HG03045 (cell line): ENCODE data around the gene BOLA2B.
A peak's percentile ranks its signal among the peaks of the same experiment; 100 is the strongest.
"Not testable (repeated sequence)": the region's sequence is repeated elsewhere in the genome, so short reads cannot be mapped to it uniquely, and the experiment has no call there.

Experiments used
- ATAC-seq: cut with Tn5 transposase; IDR thresholded peaks from one replicate; pipeline ENCODE4 v1.9.1; 2021; ENCODE audit warnings: mild to moderate bottlenecking, moderate library complexity; ENCODE audit not compliant: unreplicated experiment

Gene BOLA2B

DNA sequence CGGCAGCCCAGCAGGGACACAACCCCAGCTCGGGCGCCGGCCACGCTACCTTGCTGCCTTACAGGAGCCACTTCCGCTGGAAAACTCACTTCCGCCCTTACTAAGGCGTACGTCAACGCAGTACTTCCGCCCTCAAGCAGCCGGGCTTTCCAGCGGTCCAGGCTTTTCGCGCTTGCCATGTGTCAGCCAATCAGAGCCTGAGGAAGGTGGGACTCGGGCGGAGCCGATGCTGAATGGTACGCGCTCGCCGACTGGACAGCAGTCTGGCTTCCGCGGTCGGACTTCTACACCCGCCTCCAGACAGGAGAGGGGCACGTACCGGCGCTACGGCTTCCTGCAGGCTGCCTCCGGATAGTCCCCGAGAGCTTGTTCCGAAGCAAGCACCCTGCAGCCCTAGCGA lies at the start of gene BOLA2B, which contains the start of gene SLX1A:
BOLA2B (minus strand) TSS at position 52 of the 400 bp plus-strand sequence. CDS start 71 bp downstream, outside the sequence.
SLX1A (plus strand) TSS at position 261 of the 400 bp plus-strand sequence. CDS start 210 bp downstream, outside the sequence.
- peak; percentile 84 for ATAC-seq

DNA sequence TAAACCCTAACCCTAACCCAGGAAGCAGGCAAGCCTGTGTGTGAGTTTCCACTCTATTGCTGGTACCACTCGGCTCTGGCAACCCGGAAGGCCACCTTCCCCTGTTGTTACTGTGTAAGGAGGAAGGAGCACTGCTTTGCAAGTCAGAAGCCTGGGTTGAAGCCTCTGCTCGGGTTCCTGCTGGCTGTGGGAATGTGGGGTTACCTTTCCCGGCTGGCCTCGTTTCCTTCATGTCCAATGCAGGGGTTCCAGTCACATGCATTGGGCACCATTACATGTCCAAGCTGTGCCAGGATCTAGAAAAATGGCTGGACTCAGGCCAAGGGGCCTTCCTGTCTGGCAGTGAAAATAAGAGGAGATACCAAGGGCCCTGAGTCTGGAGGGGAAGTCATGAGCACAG lies 23.6 kb upstream of the BOLA2B start:
- ATAC-seq, result not testable (repeated sequence)

DNA sequence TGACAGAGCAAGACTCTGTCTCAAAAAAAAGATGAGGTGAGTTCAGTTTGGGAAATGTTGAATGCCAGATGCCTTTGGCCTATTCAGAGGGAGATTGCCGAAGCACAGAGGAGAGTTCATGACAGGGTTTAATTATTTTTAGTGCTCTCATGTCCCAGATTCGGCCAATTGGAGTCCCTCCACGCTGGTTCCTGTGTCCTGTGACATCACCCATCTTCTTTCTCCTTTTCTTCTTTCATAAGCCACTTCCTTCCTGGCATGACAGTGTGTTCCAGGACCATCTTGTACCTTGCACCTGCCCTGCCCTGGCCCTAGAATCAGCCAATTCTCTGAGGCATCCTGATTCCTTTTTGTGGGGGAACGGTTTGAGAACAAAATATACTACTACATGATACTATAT lies 17.9 kb upstream of the BOLA2B start:
- ATAC-seq, result not testable (repeated sequence)

DNA sequence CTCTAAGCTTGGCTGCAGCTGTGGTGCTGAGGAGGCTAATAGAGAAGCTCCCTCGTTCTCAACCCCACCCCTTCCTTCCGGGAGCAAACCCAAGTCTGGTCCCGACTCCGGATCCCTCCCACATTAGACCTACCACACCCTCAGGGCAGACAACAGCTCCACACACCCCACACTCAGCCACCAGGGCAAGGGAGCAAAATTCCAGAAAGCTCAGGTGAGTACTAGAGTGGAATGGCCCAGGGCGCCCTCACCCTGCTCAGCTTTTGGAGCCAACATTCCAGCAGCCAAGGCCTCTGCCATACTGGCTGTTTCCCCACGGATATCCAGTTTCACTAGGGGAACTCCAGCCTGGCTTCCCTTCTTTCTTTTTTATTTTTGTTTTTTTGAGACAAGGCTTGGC lies 15.6 kb upstream of the BOLA2B start:
- not testable (repeated sequence) for ATAC-seq

DNA sequence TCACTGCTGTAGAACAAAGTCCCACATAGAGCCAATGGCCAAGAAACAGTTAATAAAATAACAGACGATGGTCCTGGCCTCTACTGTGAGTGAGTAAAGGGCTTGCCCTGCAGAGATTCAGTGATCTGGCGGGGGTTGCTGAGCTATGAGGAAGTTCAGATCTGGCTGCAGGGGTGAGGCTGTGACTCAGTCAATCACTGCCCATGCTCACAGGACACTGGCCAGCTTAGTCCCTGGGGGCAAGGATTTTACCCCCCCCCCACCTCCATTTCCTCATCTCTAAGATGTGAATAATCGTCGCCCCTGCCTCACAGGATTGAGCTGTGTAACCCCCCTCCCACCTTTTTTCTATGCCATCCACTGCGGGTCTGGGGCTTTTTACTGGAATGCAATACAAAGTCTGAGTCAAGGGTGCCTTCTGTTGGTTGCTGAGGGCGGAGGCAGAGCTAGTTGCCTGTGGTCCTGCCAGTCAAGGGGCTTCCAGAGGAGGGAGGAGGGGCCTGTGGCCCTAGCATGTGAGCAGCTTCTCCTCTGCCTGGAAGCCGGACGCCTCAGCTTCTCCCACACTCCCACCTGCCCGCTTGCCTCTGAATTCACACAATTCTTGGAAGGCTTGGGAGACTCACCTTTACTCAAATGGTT lies 13.7 kb upstream of the BOLA2B start:
- ATAC-seq, result not testable (repeated sequence)

DNA sequence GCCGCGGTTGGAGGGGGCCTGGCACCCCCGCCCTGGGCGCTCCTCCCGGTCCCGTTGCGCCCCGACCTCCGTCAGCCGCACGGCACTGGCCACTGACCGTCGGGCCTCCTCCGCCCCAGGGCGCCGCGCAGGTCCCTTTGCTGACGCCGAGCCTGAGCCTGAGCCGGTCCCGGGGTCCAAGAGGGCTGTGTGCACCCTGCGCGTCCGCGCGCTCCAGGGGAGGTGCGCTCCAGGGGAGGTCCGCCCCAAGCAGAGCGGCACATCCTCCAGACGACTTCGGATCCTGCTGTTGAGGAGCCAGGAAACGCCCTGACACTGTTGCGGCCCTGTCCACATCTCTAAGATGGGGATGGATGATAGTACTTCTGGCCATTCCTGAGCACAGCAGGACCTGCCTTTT lies 12.8 kb upstream of the BOLA2B start:
- ATAC-seq, result not testable (repeated sequence)

DNA sequence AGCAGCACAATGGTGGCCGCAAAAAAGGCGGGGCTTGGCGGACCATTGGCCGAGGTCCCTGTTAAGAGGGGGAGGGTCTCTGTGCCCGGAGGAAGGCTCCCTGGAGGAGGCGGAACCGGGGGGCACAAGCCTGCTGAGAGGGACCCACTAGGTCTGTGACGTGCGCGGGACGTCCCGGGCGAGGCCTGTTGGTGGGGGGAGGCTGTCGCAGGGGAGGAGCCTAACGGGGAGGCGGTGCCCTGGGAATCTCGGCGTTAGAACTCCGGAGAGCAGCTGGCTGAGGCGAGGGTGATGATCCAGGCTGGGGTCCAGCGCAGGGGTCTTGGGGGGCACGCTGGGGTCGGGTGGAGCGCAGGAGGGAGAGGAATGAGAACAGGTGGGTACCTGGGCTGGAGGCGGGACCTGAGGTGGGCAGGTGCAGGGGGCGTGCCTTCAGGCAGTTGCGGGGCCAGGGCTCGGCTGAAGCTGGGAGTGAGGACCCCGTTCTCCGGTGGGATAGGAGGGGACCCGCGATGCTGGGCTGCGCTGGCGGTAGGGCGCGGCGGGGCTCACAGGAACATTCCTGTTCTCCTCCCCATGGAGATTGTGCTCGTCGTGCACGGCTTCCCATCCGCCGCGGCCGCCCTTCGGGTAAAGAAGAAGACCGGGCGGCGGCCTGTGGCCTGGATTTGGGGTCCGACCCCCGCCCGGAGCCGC lies 12.2 kb upstream of the BOLA2B start:
- not testable (repeated sequence) for ATAC-seq

DNA sequence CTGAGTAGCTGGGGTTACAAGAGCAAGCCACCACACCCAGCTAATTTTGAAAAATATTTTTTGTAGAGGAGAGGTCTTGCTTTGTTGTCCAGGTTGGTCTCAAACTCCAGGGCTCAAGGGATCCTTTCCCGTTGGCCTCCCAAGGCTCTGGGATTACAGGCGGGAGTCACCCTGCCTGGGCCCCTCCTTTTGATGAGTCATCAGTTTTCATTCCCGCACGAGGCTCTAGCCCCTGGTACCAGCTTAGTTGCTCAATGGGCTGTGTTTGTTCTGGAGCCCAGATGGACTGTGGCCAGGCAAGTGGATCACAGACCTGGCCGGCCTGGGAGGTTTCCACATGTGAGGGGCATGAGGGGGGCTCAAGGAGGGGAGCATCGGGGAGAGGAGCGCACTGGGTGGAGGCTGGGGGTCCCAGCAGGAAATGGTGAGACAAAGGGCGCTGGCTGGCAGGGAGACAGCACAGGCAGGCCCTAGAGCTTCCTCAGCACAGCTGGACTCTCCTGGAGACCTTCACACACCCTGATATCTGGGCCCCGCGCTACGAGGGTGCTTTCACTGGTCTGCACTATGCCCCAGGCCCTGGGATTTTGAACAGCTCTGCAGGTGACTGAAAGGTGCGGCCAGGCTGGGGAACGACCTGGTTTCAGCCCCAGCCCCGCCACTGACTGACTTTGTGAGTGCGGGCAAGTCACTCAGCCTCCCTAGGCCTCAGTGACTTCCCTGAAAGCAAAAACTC lies 6.3 kb upstream of the BOLA2B start:
- not testable (repeated sequence) for ATAC-seq

DNA sequence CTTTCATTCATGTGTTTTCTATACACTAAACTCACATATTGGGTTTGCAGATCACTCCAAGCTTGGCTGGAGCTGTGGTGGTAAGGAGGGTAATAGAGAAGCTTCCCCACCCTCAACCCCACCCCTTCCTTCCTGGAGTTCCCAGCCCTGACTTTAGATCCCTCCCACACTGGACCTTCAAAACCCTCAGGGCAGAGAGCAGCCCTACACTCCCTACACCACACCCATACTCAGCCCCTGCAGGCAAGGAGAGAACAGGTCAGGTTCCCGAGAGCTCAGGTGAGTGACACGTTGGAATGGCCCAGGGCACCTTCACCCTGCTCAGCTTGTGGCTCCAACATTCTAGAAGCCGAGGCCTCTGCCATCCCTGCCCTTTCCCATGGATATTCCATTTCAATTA lies 5.6 kb upstream of the BOLA2B start, which contains the start of gene SULT1A3:
SULT1A3 (plus strand) TSS at position 207 of the 400 bp plus-strand sequence. CDS start 1,474 bp downstream, outside the sequence.
- not testable (repeated sequence) for ATAC-seq

DNA sequence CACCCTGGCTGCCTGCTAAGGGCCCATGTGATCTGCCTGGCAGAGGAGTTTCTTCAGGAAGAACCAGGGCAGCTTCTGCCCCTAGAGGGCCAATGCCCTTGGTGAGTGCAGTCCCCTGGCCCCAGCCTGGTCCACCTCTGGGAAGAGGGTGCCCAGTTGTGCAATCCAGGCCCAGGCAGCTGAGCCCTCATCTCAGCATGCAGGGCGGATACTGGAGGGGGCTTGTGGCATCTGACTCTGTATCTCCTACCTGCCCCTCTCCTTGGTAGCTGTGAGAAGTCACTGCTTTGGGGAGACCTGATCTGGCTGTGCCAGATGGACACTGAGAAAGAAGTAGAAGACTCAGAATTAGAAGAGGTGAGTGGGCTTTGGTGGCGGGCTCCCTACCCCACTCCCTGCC lies 3.5 kb upstream of the BOLA2B start:
- ATAC-seq, result not testable (repeated sequence)

DNA sequence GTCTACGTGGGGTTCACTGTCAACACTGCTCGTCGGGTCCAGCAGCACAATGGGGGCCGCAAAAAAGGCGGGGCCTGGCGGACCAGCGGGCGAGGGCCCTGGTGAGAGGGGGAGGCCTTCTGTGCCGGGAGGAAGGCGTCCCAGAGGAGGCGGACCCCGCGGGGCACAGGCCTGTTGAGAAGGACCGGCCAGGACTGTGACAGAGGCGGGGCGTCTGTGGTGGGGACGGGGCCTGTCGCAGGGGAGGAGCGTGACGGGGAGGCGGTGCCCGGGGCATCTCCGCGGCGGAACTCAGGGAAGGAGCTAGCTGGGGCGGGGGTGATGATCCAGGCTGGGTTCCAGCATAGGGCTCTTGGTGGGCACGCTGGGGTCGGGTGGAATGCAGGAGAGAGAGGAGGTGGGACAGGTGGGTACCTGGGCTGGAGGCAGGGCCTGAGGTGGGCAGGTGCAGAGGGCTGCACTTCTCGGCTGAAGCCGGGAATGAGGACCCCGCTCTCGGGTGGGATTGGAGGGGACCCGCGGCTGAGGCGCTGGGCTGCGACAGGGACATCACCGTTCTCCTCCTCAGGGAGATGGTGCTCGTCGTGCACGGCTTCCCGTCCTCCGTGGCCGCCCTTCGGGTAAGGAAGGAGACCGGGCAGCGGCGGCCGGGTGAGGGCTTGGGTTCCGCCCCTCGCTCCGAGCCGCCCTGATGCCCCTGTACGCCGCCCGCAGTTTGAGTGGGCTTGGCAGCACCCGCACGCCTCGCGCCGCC lies 883 bp upstream of the BOLA2B start:
- peak; percentile 62 for ATAC-seq

DNA sequence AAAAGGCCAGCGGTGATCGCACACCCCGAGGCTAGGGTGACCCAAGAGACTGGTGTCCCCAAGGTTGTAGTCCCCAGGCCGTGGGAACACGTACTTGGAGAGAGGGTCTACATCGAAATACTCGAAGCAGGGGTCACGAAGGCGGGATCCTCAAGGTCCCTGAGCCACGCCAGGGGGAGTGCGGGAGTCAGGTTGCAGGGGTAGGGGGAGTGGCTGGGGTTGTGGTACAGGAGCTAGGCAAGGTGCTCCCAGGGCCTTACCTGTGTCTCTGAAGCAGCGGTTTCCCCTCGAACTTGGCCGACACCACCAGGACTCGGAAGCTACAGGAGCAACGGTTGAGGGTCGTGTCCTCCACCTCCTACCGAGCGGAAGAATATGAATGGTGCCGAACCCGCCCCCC lies 368 bp downstream of the BOLA2B start:
- peak; percentile 19 for ATAC-seq

DNA sequence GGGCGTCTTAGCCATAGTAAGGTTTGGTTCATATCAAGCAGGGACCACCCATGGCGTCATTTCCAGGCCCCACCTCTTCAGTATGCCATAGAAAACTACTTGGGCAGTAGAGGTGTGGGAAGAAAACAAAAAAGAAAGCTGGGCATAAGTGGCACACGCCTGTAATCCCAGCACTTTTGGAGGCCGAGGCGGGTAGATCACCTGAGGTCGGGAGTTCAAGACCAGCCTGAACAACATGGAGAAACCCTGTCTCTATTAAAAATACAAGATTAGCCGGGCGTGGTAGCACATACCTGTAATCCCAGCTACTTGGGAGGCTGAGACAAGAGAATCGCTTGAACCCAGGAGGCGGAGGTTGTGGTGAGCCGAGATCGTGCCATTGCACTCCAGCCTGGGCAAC lies 2.3 kb downstream of the BOLA2B start:
- ATAC-seq, result not testable (repeated sequence)

DNA sequence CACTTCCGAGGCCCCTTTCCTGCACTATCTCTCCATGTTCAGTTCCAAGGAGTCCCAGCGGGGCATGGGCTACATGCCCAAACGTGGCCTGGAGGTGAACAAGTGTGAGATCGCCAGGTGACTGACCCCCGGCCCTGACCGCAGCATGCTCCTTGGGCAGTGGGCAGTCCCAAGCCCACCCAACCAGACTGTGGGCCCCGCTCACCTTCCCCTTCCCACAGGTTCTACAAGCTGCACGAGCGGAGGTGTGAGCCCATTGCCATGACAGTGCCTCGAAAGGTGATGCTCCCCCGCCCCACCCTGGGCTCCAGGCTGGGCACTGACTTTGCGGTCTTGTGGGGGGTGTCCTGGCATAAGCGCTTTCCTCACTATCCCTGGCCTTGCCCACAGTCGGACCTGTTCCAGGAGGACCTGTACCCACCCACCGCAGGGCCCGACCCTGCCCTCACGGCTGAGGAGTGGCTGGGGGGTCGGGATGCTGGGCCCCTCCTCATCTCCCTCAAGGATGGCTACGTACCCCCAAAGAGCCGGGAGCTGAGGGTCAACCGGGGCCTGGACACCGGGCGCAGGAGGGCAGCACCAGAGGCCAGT lies 5.4 kb downstream of the BOLA2B start:
- no peak for ATAC-seq

DNA sequence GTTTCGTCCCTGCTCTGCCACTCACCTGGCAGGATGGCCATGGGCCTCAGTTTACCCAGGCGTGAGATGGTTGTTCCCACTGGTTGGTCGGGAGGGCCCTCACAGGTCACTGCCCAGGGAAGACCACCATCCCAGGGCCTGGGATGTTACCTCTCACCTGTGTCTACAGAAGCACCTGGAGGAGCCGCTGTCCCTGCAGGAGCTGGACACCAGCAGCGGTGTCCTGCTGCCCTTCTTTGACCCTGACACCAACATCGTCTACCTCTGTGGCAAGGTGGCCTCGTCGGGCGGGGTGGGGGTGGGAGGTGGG lies 6.0 kb downstream of the BOLA2B start:
- ATAC-seq, result no peak

DNA sequence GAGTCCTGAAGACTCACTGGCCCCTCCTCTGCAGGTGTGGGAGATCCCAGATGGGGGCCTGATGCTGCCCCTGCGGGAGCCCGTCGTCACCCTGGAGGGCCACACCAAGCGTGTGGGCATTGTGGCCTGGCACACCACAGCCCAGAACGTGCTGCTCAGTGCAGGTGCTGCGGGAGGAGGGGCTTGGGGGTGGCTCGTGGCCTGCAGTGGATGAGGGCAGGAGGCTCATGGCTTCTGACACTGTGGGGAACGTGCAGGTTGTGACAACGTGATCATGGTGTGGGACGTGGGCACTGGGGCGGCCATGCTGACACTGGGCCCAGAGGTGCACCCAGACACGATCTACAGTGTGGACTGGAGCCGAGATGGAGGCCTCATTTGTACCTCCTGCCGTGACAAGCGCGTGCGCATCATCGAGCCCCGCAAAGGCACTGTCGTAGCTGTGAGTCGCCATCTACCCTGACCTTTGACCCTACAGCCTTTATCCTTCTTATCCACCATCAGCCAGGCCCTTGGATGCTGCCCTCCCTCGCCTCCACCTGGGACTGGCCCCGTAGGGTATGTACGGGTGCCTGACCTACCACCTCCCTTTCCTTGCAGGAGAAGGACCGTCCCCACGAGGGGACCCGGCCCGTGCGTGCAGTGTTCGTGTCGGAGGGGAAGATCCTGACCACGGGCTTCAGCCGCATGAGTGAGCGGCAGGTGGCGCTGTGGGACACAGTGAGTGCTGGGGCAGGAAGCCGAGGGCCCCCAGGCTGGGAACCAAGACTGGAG lies 6.5 kb downstream of the BOLA2B start:
- no peak for ATAC-seq

DNA sequence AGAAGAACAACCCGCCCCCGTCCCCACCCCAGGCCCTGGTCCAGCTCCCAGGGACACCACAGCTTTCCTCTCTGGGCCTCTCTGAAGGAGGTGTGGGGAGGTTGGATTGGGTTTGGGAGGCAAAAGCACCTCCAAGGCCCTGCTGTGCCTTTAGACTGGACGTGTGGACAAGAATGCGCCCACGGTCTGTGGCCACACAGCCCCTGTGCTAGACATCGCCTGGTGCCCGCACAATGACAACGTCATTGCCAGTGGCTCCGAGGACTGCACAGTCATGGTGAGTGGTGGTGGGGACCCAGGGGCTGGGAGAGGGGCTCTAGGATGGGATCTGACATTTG lies 7.1 kb downstream of the BOLA2B start:
- ATAC-seq, result no peak

DNA sequence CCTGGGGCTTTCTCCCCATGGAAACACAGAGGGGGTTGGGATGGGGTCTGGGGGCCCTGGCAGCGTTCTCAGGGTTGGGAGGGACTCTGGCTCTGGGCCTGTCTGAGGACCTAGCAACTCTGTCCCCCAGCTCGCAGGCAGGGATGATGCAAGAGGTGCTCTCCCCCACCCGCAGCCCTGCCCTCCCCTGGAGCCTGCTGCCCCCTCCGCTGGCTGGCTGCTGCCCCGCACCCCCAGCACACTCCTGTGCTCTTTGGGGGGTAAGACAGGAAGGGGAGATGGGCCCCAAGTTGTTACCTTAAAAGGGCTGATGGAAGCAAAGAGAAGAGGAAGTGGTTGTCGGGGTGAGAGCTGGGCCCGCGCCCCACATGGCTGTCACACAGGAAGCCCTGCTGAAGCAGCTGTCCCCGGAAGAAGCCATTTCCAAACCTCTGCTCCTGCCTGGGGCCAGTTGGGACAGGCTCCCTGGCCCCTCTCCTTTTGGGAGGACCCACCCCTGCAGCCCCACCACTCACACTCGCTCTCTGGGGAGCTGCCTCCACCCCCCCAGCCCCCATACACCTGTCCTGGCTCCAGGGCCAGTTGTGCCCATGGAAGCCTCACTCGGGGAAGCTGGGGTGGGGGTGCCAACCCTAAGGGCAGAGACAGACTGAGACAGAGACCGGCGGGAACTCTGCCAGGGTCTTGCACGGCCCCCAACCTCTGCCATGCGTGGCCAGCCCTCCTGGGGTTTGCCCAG lies 7.6 kb downstream of the BOLA2B start:
- no peak for ATAC-seq
